Amniotic stem cell (primary cell): ENCODE data around the gene SORBS1.

ENCODE experiments used
- DNase-seq: peaks from one replicate; lab custom pipeline; 2025; lab: John Stamatoyannopoulos, UW

SORBS1 gene

GRCh38 chr10:95539560-95540284 is 21.4 kb downstream of the SORBS1 start:
- DNase-seq = no peak

GRCh38 chr10:95538412-95538811 is 22.8 kb downstream of the SORBS1 start:
- no peak for DNase-seq

- DNase-seq = no peak
Measured at GRCh38 chr10:95537542-95537927, 23.6 kb downstream of the SORBS1 start.

- no peak for DNase-seq
Measured at GRCh38 chr10:95536894-95537541, 24.2 kb downstream of the SORBS1 start.

- no peak for DNase-seq
Measured at GRCh38 chr10:95536017-95536416, 25.2 kb downstream of the SORBS1 start.

GRCh38 chr10:95535526-95535925 is 25.6 kb downstream of the SORBS1 start:
- no peak for DNase-seq

- DNase-seq = no peak
Measured at GRCh38 chr10:95533590-95533989, 27.6 kb downstream of the SORBS1 start.

GRCh38 chr10:95532536-95532935 is 28.6 kb downstream of the SORBS1 start:
- DNase-seq = no peak

- DNase-seq = no peak
Measured at GRCh38 chr10:95531994-95532399, 29.2 kb downstream of the SORBS1 start.

GRCh38 chr10:95531058-95531809 is 29.9 kb downstream of the SORBS1 start:
- no peak for DNase-seq

GRCh38 chr10:95530561-95530960 is 30.6 kb downstream of the SORBS1 start:
- DNase-seq = no peak

- no peak for DNase-seq
Measured at GRCh38 chr10:95530029-95530428, 31.1 kb downstream of the SORBS1 start.

GRCh38 chr10:95526044-95526443 is 35.1 kb downstream of the SORBS1 start:
- DNase-seq = no peak

- DNase-seq = no peak
Measured at GRCh38 chr10:95525033-95525418, 36.1 kb downstream of the SORBS1 start.

- no peak for DNase-seq
Measured at GRCh38 chr10:95524358-95525032, 36.7 kb downstream of the SORBS1 start.

- no peak for DNase-seq
Measured at GRCh38 chr10:95522117-95522516, 39.1 kb downstream of the SORBS1 start.

- no peak for DNase-seq
Measured at GRCh38 chr10:95520617-95521016, 40.6 kb downstream of the SORBS1 start.

- DNase-seq = no peak
Measured at GRCh38 chr10:95518455-95519452, 42.4 kb downstream of the SORBS1 start.

GRCh38 chr10:95517536-95518454 is 43.4 kb downstream of the SORBS1 start:
- no peak for DNase-seq

- DNase-seq = no peak
Measured at GRCh38 chr10:95516774-95517373, 44.3 kb downstream of the SORBS1 start.
